ENCODE measurements around the gene MT1B. TPM values are rescaled to one million over a fixed set of nuclear protein-coding genes. Genes with fewer than 3 reads are reported as not detected.
A peak's percentile ranks its signal among the peaks of the same experiment; 100 is the strongest.

The MT1B gene
- total and polyA plus RNA-seq, 2 of the 4 experiments (the other 2 are of a cell fraction): not detected

GRCh38 chr16:56641166-56641565 is 10.5 kb upstream of the MT1B start:
- no peak overlapping the region for H3K23ac ChIP-seq (ENCODE audit: low read depth, low read length)
- BruUV-seq (replicated peaks): no TSS peak
- no peak overlapping the region for H4K5ac ChIP-seq (ENCODE audit: low read depth, low read length)
- no peak overlapping the region for H3K4me3 ChIP-seq (ENCODE audit: insufficient read depth, low read depth, low read length)
- H2BK120ac ChIP-seq (ENCODE audit: low read depth, low read length): no peak overlapping the region
- no peak overlapping the region for H3K4ac ChIP-seq (ENCODE audit: low read depth, low read length)
- no peaks in the 10 kb centered on the region; the same call in 1 of the 2 replicates for H3K4me1 ChIP-seq (ENCODE audit: control insufficient read depth, insufficient read depth, low read length)
- ATAC-seq (ENCODE audit: low read depth) (no peak), DNase-seq (no peak)
- H2AFZ ChIP-seq (replicated peaks; ENCODE audit: low read length, poor library complexity): no peak overlapping the region
- H3K18ac ChIP-seq (ENCODE audit: low read depth, low read length): no peak overlapping the region
- no peak overlapping the region for H3K9ac ChIP-seq (ENCODE audit: low read depth, low read length)
- dilution Hi-C loops (cut with HindIII; ENCODE audit: low sequenced_read_pairs, unreplicated experiment) (no loop called here), in situ Hi-C loops (cut with MboI; ENCODE audit: low sequenced_read_pairs) (no loop called here), intact Hi-C loops (cut with micrococcal nuclease) (no loop called here)
- H3K36me3 ChIP-seq (ENCODE audit: control insufficient read depth, insufficient read depth, low read length): no peaks in the 10 kb centered on the region
- H2BK20ac ChIP-seq (ENCODE audit: low read depth, low read length): no peak overlapping the region
- POLR2A ChIA-PET (ENCODE audit: unreplicated experiment): interaction anchor here (0.8 kb wide), 1 partner anchor 11 kb away, joined by 3 read pairs; no protein-coding TSS in a partner anchor
- no peak for TF ChIP-seq POLR2A (IDR thresholded peaks at IDR 0.05; ENCODE audit: low read depth, low read length)
- TF ChIP-seq CEBPB (IDR thresholded peaks at IDR 0.05; ENCODE audit: low read depth, low read length): peak; percentile 45; the same call in 1 of the 2 replicates
- no peak overlapping the region for H3K14ac ChIP-seq (replicated peaks; ENCODE audit: low read depth, low read length)
- H2BK15ac ChIP-seq (ENCODE audit: low read depth, low read length): no peak overlapping the region
- no peak overlapping the region for H2AK5ac ChIP-seq (ENCODE audit: low read depth, low read length)
- peaks cover 89% of the 10 kb centered on the region for H3K27me3 ChIP-seq (ENCODE audit: control insufficient read depth, insufficient read depth, low read length)
- H3K79me1 ChIP-seq (ENCODE audit: low read depth in 1 of 2, low read length in 2 of 2): no peaks in the 10 kb centered on the region
- no peak overlapping the region for H2BK5ac ChIP-seq (ENCODE audit: low read depth, low read length, poor library complexity, severe bottlenecking)
- H3K9me3 ChIP-seq (ENCODE audit: control insufficient read depth, insufficient read depth, low read length): 0 out of 2 replicates have a peak, but pooled peaks cover 1% of the 10 kb centered on the region
- H4K91ac ChIP-seq (ENCODE audit: insufficient read depth, low read depth, low read length): no peak overlapping the region
- no CpG with 5 or more reads among the region's 2 CpGs for WGBS, 2 experiments (ENCODE audit: extremely low coverage in 2 of 2, insufficient read length in 1 of 2)
- no peaks in the 10 kb centered on the region for H3K9me1 ChIP-seq (ENCODE audit: insufficient read depth, low read length)
- H4K20me1 ChIP-seq (ENCODE audit: insufficient read depth, low read length): no peaks in the 10 kb centered on the region
- no peak overlapping the region for H4K8ac ChIP-seq (ENCODE audit: low read depth in 2 of 2, low read length in 2 of 2)
- H2AK9ac ChIP-seq (replicated peaks; ENCODE audit: low read depth, low read length, poor library complexity): no peak overlapping the region
- no peak overlapping the region for H3K56ac ChIP-seq (ENCODE audit: extremely low read depth, insufficient read depth, low read length)
- CTCF ChIA-PET: no interaction called here
- H3K27ac ChIP-seq (ENCODE audit: insufficient read depth, low read length): no peak overlapping the region
- no peak overlapping the region for H3K4me2 ChIP-seq (ENCODE audit: low read depth, low read length)

Measured in IMR-90 (cell line).